Activated CD8-positive, alpha-beta memory T cell treated with anti-CD3 and anti-CD28 coated beads for 24 hours (primary cell): ENCODE data around the gene SCN1A.
"Not testable (repeated sequence)": the region's sequence is repeated elsewhere in the genome, so short reads cannot be mapped to it uniquely, and the experiment has no call there.

Experiments
- DNase-seq: peaks from one replicate; pipeline ENCODE4 v3.0.0-alpha.2; 2020

Gene SCN1A

GRCh38 chr2:166127217-166128155 lies at the start of gene SCN1A:
SCN1A (minus strand) TSS chr2:166128020; CDS start chr2:166073621, 54,399 bp downstream.
- DNase-seq: peak; percentile 57

- no peak for DNase-seq
Observed at GRCh38 chr2:166173263-166173662, 45.4 kb upstream of the SCN1A start.

- no peak for DNase-seq
Observed at GRCh38 chr2:166171216-166171615, 43.4 kb upstream of the SCN1A start.

GRCh38 chr2:166170356-166170755 lies 42.5 kb upstream of the SCN1A start:
- no peak for DNase-seq

- DNase-seq: no peak
Observed at GRCh38 chr2:166167449-166167848, 39.6 kb upstream of the SCN1A start.

- DNase-seq: no peak
Observed at GRCh38 chr2:166163775-166164174, 36.0 kb upstream of the SCN1A start.

GRCh38 chr2:166158546-166158945 lies 30.7 kb upstream of the SCN1A start:
- no peak for DNase-seq

GRCh38 chr2:166157578-166157977 lies 29.8 kb upstream of the SCN1A start:
- DNase-seq: no peak

GRCh38 chr2:166156985-166157490 lies 29.2 kb upstream of the SCN1A start:
- DNase-seq: no peak

- DNase-seq: no peak
Observed at GRCh38 chr2:166155589-166155988, 27.8 kb upstream of the SCN1A start.

- no peak for DNase-seq
Observed at GRCh38 chr2:166154685-166155338, 27.0 kb upstream of the SCN1A start.

- DNase-seq: no peak
Observed at GRCh38 chr2:166152064-166152463, 24.2 kb upstream of the SCN1A start.

- no peak for DNase-seq
Observed at GRCh38 chr2:166148500-166149400, 20.9 kb upstream of the SCN1A start.

GRCh38 chr2:166147883-166148282 lies 20.1 kb upstream of the SCN1A start:
- no peak for DNase-seq

GRCh38 chr2:166144071-166144470 lies 16.3 kb upstream of the SCN1A start:
- DNase-seq: no peak

GRCh38 chr2:166140932-166141331 lies 13.1 kb upstream of the SCN1A start:
- no peak for DNase-seq

GRCh38 chr2:166140475-166140874 lies 12.7 kb upstream of the SCN1A start:
- DNase-seq: no peak

GRCh38 chr2:166139479-166139878 lies 11.7 kb upstream of the SCN1A start:
- DNase-seq: not testable (repeated sequence)

- no peak for DNase-seq
Observed at GRCh38 chr2:166138667-166139066, 10.8 kb upstream of the SCN1A start.

GRCh38 chr2:166138144-166138543 lies 10.3 kb upstream of the SCN1A start:
- DNase-seq: no peak

- no peak for DNase-seq
Observed at GRCh38 chr2:166137331-166137730, 9.5 kb upstream of the SCN1A start.

GRCh38 chr2:166135849-166136258 lies 8.0 kb upstream of the SCN1A start:
- DNase-seq: no peak
